Measurements from ENCODE around the gene GNAT3.

The GNAT3 gene

DNA sequence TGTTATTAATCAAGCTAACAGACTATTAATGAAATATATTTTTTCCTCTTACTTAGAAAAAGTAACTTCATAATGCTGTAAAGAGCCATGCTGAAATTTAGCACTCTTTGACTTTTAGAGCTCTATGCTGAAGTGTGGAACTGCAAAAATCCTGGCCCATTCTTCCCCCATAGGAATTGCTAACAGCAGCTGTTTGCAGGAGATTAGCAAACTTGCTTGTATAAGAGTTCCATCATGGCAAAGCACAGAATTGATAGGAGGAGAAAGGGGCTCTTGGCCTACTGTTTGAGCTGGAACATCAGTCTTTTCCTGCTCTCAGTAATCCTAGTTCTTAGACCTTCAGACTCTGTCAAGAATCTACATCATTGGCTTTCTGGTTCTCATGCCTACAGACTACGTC lies 18.3 kb upstream of the GNAT3 start:
- Histone ChIP-seq H3K4me3 (ENCODE audit: low read depth, low read length) (no peak overlapping the region), H3K27me3 (ENCODE audit: control insufficient read depth, insufficient read depth, low read length) (no peaks in the 10 kb centered on the region), H3K9me3 (ENCODE audit: control insufficient read depth, insufficient read depth, low read length) (peaks cover 2% of the 10 kb centered on the region; the same call in 1 of the 2 replicates), H3K27ac (ENCODE audit: low read depth, low read length) (no peak overlapping the region), H3K9ac (ENCODE audit: low read depth, low read length) (no peak overlapping the region), H3K36me3 (ENCODE audit: control insufficient read depth, insufficient read depth, low read length) (no peaks in the 10 kb centered on the region), H3K4me1 (ENCODE audit: control insufficient read depth, insufficient read depth, low read length) (no peaks in the 10 kb centered on the region)

DNA sequence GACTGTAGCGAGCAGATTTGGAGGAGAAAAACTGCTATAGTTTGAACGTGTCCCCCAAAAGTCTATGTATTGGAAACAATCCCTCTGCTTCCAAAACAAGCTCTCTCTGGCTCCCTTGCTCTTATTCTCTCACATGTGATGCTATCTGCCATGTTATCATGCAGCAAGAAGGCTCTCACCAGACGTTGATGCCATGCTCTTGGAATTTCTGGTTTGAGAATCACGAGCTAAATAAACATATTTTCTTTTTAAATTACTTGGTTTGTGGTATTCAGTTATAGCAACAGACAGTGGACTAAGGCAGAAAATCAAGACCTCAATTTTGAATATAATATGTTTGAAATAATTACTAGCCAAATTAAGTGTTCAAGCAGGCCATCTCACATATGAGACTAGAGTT lies 17.5 kb upstream of the GNAT3 start:
- Histone ChIP-seq H3K4me1 (ENCODE audit: control insufficient read depth, insufficient read depth, low read length) (no peaks in the 10 kb centered on the region), H3K4me3 (ENCODE audit: low read depth, low read length) (no peak overlapping the region), H3K27ac (ENCODE audit: low read depth, low read length) (no peak overlapping the region)

DNA sequence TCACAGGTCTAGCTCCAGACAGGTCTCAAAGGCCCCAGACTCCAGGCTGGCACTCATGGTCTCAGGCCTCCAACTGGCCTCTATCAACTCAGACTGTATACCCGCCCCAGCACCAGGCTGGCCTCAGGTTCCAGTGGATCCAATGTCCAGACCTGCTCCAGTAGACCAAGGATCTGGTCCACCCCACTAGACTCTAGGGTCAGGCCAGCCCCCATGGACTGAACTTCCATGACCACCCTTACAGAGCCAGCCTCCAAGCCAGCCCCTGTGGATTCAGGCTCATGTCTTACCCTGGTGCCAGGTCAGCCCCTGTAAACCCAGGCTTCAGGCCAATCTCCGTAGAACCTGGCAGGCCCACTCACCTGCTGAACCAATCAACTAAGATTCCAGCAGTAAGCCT lies 16.8 kb upstream of the GNAT3 start:
- Histone ChIP-seq H3K9ac (ENCODE audit: low read depth, low read length) (no peak overlapping the region), H3K9me3 (ENCODE audit: control insufficient read depth, insufficient read depth, low read length) (peaks cover 2% of the 10 kb centered on the region; the same call in 1 of the 2 replicates), H3K27me3 (ENCODE audit: control insufficient read depth, insufficient read depth, low read length) (no peaks in the 10 kb centered on the region), H3K27ac (ENCODE audit: low read depth, low read length) (no peak overlapping the region), H3K4me1 (ENCODE audit: control insufficient read depth, insufficient read depth, low read length) (no peaks in the 10 kb centered on the region), H3K36me3 (ENCODE audit: control insufficient read depth, insufficient read depth, low read length) (no peaks in the 10 kb centered on the region), H3K4me3 (ENCODE audit: low read depth, low read length) (no peak overlapping the region)

More for the DNA sequence above, 17.5 kb upstream of the GNAT3 start:
- Histone ChIP-seq H3K27me3 (ENCODE audit: control insufficient read depth, insufficient read depth, low read length) (no peaks in the 10 kb centered on the region), H3K9ac (ENCODE audit: low read depth, low read length) (no peak overlapping the region), H3K9me3 (ENCODE audit: control insufficient read depth, insufficient read depth, low read length) (peaks cover 2% of the 10 kb centered on the region; the same call in 1 of the 2 replicates), H3K36me3 (ENCODE audit: control insufficient read depth, insufficient read depth, low read length) (no peaks in the 10 kb centered on the region)

DNA sequence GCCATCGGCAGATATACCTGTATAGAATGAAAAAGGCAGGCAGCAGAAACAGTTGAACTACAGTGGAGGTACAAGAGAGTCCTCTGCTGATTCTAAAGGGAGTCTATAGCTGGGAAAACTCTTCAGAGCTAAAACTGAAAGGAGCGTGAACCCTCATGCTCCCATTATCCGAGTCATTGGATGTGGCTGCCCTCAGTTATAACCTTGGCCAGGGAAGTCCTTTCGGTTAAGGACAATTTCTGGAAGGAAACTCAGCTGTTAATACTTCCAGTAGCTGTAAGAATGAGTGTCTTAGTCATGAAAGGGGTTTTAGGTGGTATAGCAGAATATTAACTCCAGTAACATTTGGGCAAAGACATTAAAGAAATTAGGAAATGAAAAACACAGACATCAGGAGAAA lies 14.6 kb upstream of the GNAT3 start:
- Histone ChIP-seq H3K4me1 (ENCODE audit: control insufficient read depth, insufficient read depth, low read length) (no peaks in the 10 kb centered on the region), H3K4me3 (ENCODE audit: low read depth, low read length) (no peak overlapping the region), H3K9me3 (ENCODE audit: control insufficient read depth, insufficient read depth, low read length) (no peaks in the 10 kb centered on the region), H3K27ac (ENCODE audit: low read depth, low read length) (no peak overlapping the region), H3K27me3 (ENCODE audit: control insufficient read depth, insufficient read depth, low read length) (no peaks in the 10 kb centered on the region), H3K36me3 (ENCODE audit: control insufficient read depth, insufficient read depth, low read length) (no peaks in the 10 kb centered on the region), H3K9ac (ENCODE audit: low read depth, low read length) (no peak overlapping the region)

DNA sequence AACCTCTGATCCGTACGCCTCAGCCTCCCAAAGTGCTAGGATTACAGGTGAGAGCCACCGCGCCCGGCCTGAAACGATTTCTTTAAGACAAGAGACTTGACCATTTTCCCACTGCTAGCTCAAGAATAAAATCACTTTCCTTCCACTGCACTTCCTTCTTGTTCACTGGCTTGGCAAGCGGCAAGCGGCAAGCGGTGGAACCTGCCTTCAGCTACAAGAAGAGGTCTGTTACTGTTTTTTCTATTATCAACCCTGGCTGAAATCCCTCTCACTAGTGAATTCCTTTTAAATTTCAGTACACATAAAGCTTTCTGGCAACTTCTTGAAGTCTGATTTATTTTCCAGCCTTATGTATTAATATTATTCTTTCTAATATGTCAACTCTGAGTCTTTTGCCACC lies 12.8 kb upstream of the GNAT3 start:
- no peaks in the 10 kb centered on the region for H3K4me1 ChIP-seq (ENCODE audit: control insufficient read depth, insufficient read depth, low read length)
- H3K9ac ChIP-seq (ENCODE audit: low read depth, low read length) = no peak overlapping the region
- H3K27ac ChIP-seq (ENCODE audit: low read depth, low read length) = no peak overlapping the region
- no peaks in the 10 kb centered on the region for H3K36me3 ChIP-seq (ENCODE audit: control insufficient read depth, insufficient read depth, low read length)
- H3K4me3 ChIP-seq (ENCODE audit: low read depth, low read length) = no peak overlapping the region
- no peaks in the 10 kb centered on the region for H3K9me3 ChIP-seq (ENCODE audit: control insufficient read depth, insufficient read depth, low read length)
- H3K27me3 ChIP-seq (ENCODE audit: control insufficient read depth, insufficient read depth, low read length) = no peaks in the 10 kb centered on the region

DNA sequence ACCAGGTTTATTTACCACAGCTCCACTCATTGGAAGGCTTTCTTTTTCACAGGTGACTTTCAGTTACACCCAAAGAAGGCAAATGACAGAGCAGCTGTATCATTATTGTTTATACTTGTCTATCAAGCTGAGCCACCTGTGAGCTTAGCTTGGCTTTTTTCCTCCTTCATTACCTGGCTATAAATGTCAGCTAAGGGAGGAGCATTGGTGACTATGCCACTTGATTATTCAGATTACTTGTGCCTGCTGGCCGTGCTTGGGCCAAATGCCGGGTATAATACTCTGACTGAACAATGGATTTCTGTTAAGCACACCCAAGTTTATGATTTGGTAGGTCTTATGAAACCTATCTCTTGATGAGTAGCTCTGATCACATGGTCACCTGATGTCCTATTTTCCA lies 9.9 kb upstream of the GNAT3 start:
- no peaks in the 10 kb centered on the region for H3K9me3 ChIP-seq (ENCODE audit: control insufficient read depth, insufficient read depth, low read length)
- H3K4me1 ChIP-seq (ENCODE audit: control insufficient read depth, insufficient read depth, low read length) = no peaks in the 10 kb centered on the region
- no peaks in the 10 kb centered on the region for H3K27me3 ChIP-seq (ENCODE audit: control insufficient read depth, insufficient read depth, low read length)
- H3K4me3 ChIP-seq (ENCODE audit: low read depth, low read length) = no peak overlapping the region
- H3K36me3 ChIP-seq (ENCODE audit: control insufficient read depth, insufficient read depth, low read length) = no peaks in the 10 kb centered on the region
- no peak overlapping the region for H3K9ac ChIP-seq (ENCODE audit: low read depth, low read length)
- H3K27ac ChIP-seq (ENCODE audit: low read depth, low read length) = no peak overlapping the region

DNA sequence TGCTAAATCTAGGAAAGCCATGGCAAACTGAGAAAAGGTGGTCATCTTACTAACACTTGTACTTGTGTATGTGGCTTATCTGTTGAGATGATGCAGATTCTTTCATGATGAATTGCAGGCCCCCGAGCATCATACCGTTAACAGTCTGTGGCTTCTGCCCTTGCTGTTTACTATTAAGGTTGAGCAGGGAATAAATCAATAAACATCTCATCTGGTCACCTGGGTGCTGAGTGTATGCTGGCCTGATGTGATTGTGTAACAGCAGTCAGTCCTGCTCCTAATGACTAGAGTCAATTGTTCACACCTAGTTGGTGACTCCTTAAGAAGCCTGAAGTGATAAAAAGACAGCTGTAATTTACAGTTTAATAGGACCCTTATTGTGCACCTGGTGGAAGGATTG lies 8.3 kb upstream of the GNAT3 start:
- no peak overlapping the region for H3K4me3 ChIP-seq (ENCODE audit: low read depth, low read length)
- H3K9me3 ChIP-seq (ENCODE audit: control insufficient read depth, insufficient read depth, low read length) = no peaks in the 10 kb centered on the region
- H3K4me1 ChIP-seq (ENCODE audit: control insufficient read depth, insufficient read depth, low read length) = no peaks in the 10 kb centered on the region
- H3K27me3 ChIP-seq (ENCODE audit: control insufficient read depth, insufficient read depth, low read length) = no peaks in the 10 kb centered on the region
- no peak overlapping the region for H3K9ac ChIP-seq (ENCODE audit: low read depth, low read length)
- H3K36me3 ChIP-seq (ENCODE audit: control insufficient read depth, insufficient read depth, low read length) = no peaks in the 10 kb centered on the region
- no peak overlapping the region for H3K27ac ChIP-seq (ENCODE audit: low read depth, low read length)

DNA sequence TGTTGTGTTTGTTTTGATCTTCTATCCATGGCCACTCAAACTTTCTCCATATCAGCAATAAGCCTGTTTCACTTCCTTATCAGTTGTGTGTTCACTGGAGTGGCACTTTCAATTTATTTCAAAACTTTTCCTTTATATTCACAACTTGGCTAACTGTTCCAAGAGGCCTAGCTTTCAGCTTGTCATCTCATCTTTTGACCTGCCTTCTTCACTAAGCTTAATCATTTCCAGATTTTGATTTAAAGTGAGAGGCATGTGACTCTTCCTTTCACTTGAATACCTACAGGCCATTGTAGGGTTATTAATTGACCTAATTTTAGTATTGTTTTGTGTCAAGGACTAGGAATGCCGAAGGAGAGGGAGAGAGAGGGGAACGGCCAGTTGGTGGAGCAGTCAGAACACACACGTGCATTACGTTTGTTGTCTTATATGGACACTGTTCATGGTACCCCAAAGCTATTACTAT lies 5.5 kb upstream of the GNAT3 start:
- no peak overlapping the region for H3K9ac ChIP-seq (ENCODE audit: low read depth, low read length)
- no peaks in the 10 kb centered on the region for H3K36me3 ChIP-seq (ENCODE audit: control insufficient read depth, insufficient read depth, low read length)
- no peaks in the 10 kb centered on the region for H3K27me3 ChIP-seq (ENCODE audit: control insufficient read depth, insufficient read depth, low read length)
- H3K4me1 ChIP-seq (ENCODE audit: control insufficient read depth, insufficient read depth, low read length) = no peaks in the 10 kb centered on the region
- no peak overlapping the region for H3K4me3 ChIP-seq (ENCODE audit: low read depth, low read length)
- H3K27ac ChIP-seq (ENCODE audit: low read depth, low read length) = no peak overlapping the region
- no peaks in the 10 kb centered on the region for H3K9me3 ChIP-seq (ENCODE audit: control insufficient read depth, insufficient read depth, low read length)

DNA sequence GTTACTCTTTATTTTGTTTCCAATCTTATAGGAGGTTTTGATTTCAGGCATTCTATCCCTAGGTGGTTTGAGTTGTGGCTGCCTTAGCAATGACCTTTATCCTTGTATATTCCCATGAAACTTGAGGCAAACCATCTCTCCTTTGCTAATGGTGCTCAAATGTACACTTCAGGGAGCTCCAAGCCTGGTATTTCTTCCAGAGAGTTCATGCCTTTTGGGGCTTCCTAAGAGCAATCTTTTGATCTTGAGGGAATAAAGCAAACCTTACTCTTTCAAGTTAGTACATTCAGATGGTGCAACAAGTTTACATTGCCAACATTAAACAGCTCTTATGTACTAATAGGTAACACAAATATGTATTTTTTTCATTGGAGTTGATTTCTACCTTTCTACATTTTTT lies 3.4 kb upstream of the GNAT3 start:
- H3K9ac ChIP-seq (ENCODE audit: low read depth, low read length) = no peak overlapping the region
- no peak overlapping the region for H3K27ac ChIP-seq (ENCODE audit: low read depth, low read length)
- H3K9me3 ChIP-seq (ENCODE audit: control insufficient read depth, insufficient read depth, low read length) = no peaks in the 10 kb centered on the region
- no peaks in the 10 kb centered on the region for H3K4me1 ChIP-seq (ENCODE audit: control insufficient read depth, insufficient read depth, low read length)
- no peak overlapping the region for H3K4me3 ChIP-seq (ENCODE audit: low read depth, low read length)
- H3K36me3 ChIP-seq (ENCODE audit: control insufficient read depth, insufficient read depth, low read length) = no peaks in the 10 kb centered on the region
- no peaks in the 10 kb centered on the region for H3K27me3 ChIP-seq (ENCODE audit: control insufficient read depth, insufficient read depth, low read length)

DNA sequence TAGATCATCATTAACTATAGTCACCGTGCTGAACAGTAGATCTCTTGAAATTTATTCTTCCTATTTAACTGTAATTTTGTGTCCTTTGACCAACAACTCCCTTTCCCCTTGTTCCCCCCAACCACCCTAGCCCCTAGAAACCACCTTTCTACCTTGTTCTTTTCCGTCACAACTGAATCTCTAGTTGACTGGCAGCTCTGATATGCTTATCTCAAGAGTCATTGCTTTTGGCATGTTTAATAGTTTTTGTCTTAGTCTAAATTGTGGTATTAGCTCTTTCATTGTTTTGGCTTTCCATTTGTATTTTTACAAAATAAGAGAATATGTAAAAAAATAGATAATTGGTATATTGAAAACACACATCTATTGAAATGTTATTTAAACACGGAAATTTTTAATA lies 1.8 kb downstream of the GNAT3 start:
- H3K36me3 ChIP-seq (ENCODE audit: control insufficient read depth, insufficient read depth, low read length) = no peaks in the 10 kb centered on the region
- H3K4me3 ChIP-seq (ENCODE audit: low read depth, low read length) = no peak overlapping the region
- no peak overlapping the region for H3K9ac ChIP-seq (ENCODE audit: low read depth, low read length)
- H3K4me1 ChIP-seq (ENCODE audit: control insufficient read depth, insufficient read depth, low read length) = no peaks in the 10 kb centered on the region
- H3K27ac ChIP-seq (ENCODE audit: low read depth, low read length) = no peak overlapping the region
- H3K9me3 ChIP-seq (ENCODE audit: control insufficient read depth, insufficient read depth, low read length) = no peaks in the 10 kb centered on the region
- no peaks in the 10 kb centered on the region for H3K27me3 ChIP-seq (ENCODE audit: control insufficient read depth, insufficient read depth, low read length)

DNA sequence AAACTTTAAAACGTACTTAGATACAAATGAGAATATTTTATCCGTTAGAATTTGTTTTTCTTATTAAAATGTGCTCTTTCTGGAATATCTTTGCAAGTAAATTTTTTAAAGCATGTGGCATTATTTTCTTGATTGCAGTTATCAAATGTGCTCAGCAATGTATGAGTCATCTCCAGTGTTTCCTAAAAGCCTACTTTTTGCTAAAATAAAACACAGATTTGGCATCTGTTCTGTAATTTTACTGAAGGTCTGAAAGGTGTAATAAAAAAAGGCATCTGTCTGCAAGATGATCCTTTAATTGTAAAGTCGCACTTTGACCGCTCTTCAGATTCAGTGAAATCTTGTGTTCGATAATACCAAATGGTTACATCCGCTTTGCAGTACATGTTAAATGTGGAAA lies 3.4 kb downstream of the GNAT3 start:
- Histone ChIP-seq H3K27ac (ENCODE audit: low read depth, low read length) (no peak overlapping the region), H3K4me1 (ENCODE audit: control insufficient read depth, insufficient read depth, low read length) (no peaks in the 10 kb centered on the region), H3K36me3 (ENCODE audit: control insufficient read depth, insufficient read depth, low read length) (no peaks in the 10 kb centered on the region), H3K9me3 (ENCODE audit: control insufficient read depth, insufficient read depth, low read length) (no peaks in the 10 kb centered on the region), H3K27me3 (ENCODE audit: control insufficient read depth, insufficient read depth, low read length) (no peaks in the 10 kb centered on the region), H3K4me3 (ENCODE audit: low read depth, low read length) (no peak overlapping the region), H3K9ac (ENCODE audit: low read depth, low read length) (no peak overlapping the region)
